CD14-positive monocyte (primary cell): ENCODE data around the gene FBXL15. TPM values are rescaled to one million over a fixed set of nuclear protein-coding genes. Genes with fewer than 3 reads are reported as not detected.

Source experiments
- DNase-seq, 3 donors: peaks; one replicate each; pipeline ENCODE4 v3.0.0-alpha.2; 2011 to 2022
- H2AFZ ChIP-seq: 2 replicates; pipeline ENCODE4 v1.6.0; 2012; ENCODE audit warnings: mild to moderate bottlenecking, low read depth, low read length, inconsistent platforms; ENCODE audit not compliant: insufficient read depth, poor library complexity, severe bottlenecking
- H3K27ac ChIP-seq, 2 donors: 1 replicate in 1 of 2; 2 replicates in 1 of 2; pipeline ENCODE4 v1.5.1; 2012 to 2013; ENCODE audit warnings: low read length in 2 of 2, control low read depth in 1 of 2, inconsistent platforms in 1 of 2, low read depth in 1 of 2, mild to moderate bottlenecking in 1 of 2
- H3K27me3 ChIP-seq, 2 donors: one replicate each; pipeline versions ENCODE4 v1.6.0 to v1.6.1; 2011 to 2013; ENCODE audit warnings: low read length in 2 of 2; ENCODE audit not compliant: control insufficient read depth in 2 of 2, insufficient read depth in 2 of 2
- H3K36me3 ChIP-seq, 2 donors: replicated peaks in 1 of 2; 1 replicate in 1 of 2; 2 replicates in 1 of 2; pipeline versions ENCODE4 v1.5.1 to v1.6.1; 2012 to 2013; ENCODE audit warnings: low read length in 2 of 2, control low read depth in 1 of 2, inconsistent platforms in 1 of 2, mild to moderate bottlenecking in 1 of 2; ENCODE audit not compliant: insufficient read depth in 2 of 2, control insufficient read depth in 1 of 2
- H3K4me1 ChIP-seq, 2 donors: 1 replicate in 1 of 2; 2 replicates in 1 of 2; pipeline versions ENCODE4 v1.5.1 to v1.6.1; 2012 to 2013; ENCODE audit warnings: low read length in 2 of 2, control low read depth in 1 of 2, inconsistent platforms in 1 of 2, mild to moderate bottlenecking in 1 of 2, moderate library complexity in 1 of 2; ENCODE audit not compliant: insufficient read depth in 2 of 2, control insufficient read depth in 1 of 2
- H3K4me2 ChIP-seq: replicated peaks from 2 replicates; pipeline ENCODE3; 2012; ENCODE audit warnings: low read length, moderate library complexity, mild to moderate bottlenecking; ENCODE audit not compliant: poor library complexity, severe bottlenecking; ENCODE audit errors: extremely low read depth
- H3K4me3 ChIP-seq, 3 experiments: fragments of 200-600 bp in 1 of 3; sonication (generic) in 1 of 3; replicated peaks in 1 of 3; 1 replicate in 2 of 3; 2 replicates in 1 of 3; pipeline ENCODE4 v1.5.1; 2011 to 2013; ENCODE audit warnings: low read length in 3 of 3, mild to moderate bottlenecking in 3 of 3, control low read depth in 2 of 3, low read depth in 2 of 3, inconsistent platforms in 1 of 3, moderate library complexity in 1 of 3
- H3K79me2 ChIP-seq: 2 replicates; pipeline ENCODE4 v1.6.0; 2012; ENCODE audit warnings: mild to moderate bottlenecking, control low read depth, inconsistent platforms, low read length, moderate library complexity; ENCODE audit not compliant: insufficient read depth
- H3K9ac ChIP-seq: 2 replicates; pipeline ENCODE4 v1.6.0; 2017; ENCODE audit warnings: low read length, mild to moderate bottlenecking; ENCODE audit not compliant: insufficient read depth, poor library complexity, severe bottlenecking
- H3K9me3 ChIP-seq, 2 donors: replicated peaks in 1 of 2; 1 replicate in 1 of 2; 2 replicates in 1 of 2; pipeline versions ENCODE4 v1.5.1 to v1.6.1; 2012 to 2013; ENCODE audit warnings: low read length in 2 of 2, control low read depth in 1 of 2; ENCODE audit not compliant: control insufficient read depth in 1 of 2, insufficient read depth in 1 of 2
- H4K20me1 ChIP-seq: 2 replicates; pipeline ENCODE4 v1.6.0; 2012; ENCODE audit warnings: mild to moderate bottlenecking, low read length, control low read depth, moderate library complexity; ENCODE audit not compliant: insufficient read depth
- H3K27ac Mint-ChIP-seq, 7 donors: one replicate each; pipeline ENCODE4 v1.8.0; 2020; ENCODE audit warnings: mild to moderate bottlenecking in 7 of 7, mixed read lengths in 7 of 7, moderate library complexity in 6 of 7, inconsistent platforms in 2 of 7
- H3K27me3 Mint-ChIP-seq, 3 donors: one replicate each; pipeline ENCODE4 v1.8.0; 2021 to 2022; ENCODE audit warnings: low read depth in 3 of 3, mild to moderate bottlenecking in 3 of 3, mixed read lengths in 3 of 3, moderate library complexity in 3 of 3, inconsistent platforms in 1 of 3
- H3K36me3 Mint-ChIP-seq, 2 donors: one replicate each; pipeline ENCODE4 v1.8.0; 2020; ENCODE audit warnings: mixed read lengths in 2 of 2, inconsistent platforms in 1 of 2, mild to moderate bottlenecking in 1 of 2
- H3K4me1 Mint-ChIP-seq: one replicate; pipeline ENCODE4 v1.8.0; 2020; ENCODE audit warnings: mild to moderate bottlenecking, mixed read lengths
- H3K4me3 Mint-ChIP-seq, 2 donors: one replicate each; pipeline ENCODE4 v1.8.0; 2020; ENCODE audit warnings: mild to moderate bottlenecking in 2 of 2, mixed read lengths in 2 of 2, moderate library complexity in 1 of 2
- H3K9me3 Mint-ChIP-seq, 7 donors: one replicate each; pipeline ENCODE4 v1.8.0; 2020 to 2022; ENCODE audit warnings: mixed read lengths in 7 of 7, mild to moderate bottlenecking in 6 of 7, moderate library complexity in 6 of 7, inconsistent platforms in 2 of 7
- whole genome bisulfite sequencing: methylation state at CpG from one replicate; pipeline ENCODE4 v1.1.5; 2013; ENCODE audit warnings: missing lambda C conversion rate; ENCODE audit not compliant: insufficient coverage; 5-methylcytosine and 5-hydroxymethylcytosine counted together
- intact Hi-C, 2 donors: fragments of 100-400 bp; cut with micrococcal nuclease; formaldehyde crosslinking; loops; one replicate each; pipeline versions ENCODE4 v1.15.0 to v1.15.1; 2023
- polyA plus RNA-seq, 3 donors: library from polyadenylated mRNA; depleted of rRNA in 1 of 3; unstranded in 2 of 3; stranded (reverse) in 1 of 3; fragments of 300-500 nt in 2 of 3; fragments of >200 nt in 1 of 3; fragmentation: Illumina TruSeq in 2 of 3; gene quantifications; 1 replicate in 2 of 3; 2 replicates in 1 of 3; pipeline ENCODE4 v1.2.3, GENCODE V29; 2012 to 2021
- TF ChIP-seq, protein P1 (sequence below): fragments of 200-600 bp; IDR thresholded peaks from one replicate; pipeline ENCODE4 v1.8.0; 2022; ENCODE audit warnings: antibody characterized with exemption, mild to moderate bottlenecking

Gene FBXL15
- polyA plus RNA-seq, 3 donors: 16.0 to 36.3 (median 25.5) TPM

DNA sequence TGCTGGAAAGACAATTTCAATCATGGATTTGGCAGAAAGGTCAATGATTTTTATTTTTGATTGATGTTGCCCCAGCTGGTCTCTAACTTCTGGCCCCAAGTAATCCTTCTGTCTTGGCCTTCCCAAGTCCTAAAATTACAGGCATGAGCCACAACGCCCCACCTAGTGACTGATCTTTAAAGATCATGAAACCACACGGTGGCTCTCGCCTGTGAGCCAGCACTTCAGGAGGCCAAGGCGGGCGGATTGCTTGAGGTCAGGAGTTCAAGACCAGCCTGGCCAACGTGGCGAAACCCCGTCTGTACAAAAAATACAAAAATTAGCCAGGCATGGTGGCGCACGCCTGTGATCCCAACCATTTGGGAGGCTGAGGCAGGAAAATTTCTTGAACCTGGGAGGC is 43.3 kb downstream of the FBXL15 start:
- no peak overlapping the region for H3K4me3 Mint-ChIP-seq
- no peaks in the 10 kb centered on the region for H3K9me3 Mint-ChIP-seq
- no peaks in the 10 kb centered on the region for H4K20me1 ChIP-seq
- no peaks in the 10 kb centered on the region for H3K9me3 ChIP-seq
- H3K4me3 ChIP-seq: no peak overlapping the region
- DNase-seq: no peak
- H2AFZ ChIP-seq: no peak overlapping the region
- H3K4me1 ChIP-seq: peaks cover 38 to 48% of the 10 kb centered on the region in 2 donors
- no peak overlapping the region for H3K9ac ChIP-seq
- H3K27me3 ChIP-seq: peaks cover 0 to 3% of the 10 kb centered on the region in 2 donors
- intact Hi-C loops: loop anchor here (5.0 kb wide), 2 partner anchors 38 to 42 kb away; partner anchors contain the start of genes ACTR1A (in 1 of the 2), FBXL15 (in 1 of the 2) and SUFU (in 1 of the 2)
- no peak overlapping the region for H3K4me2 ChIP-seq
- H3K79me2 ChIP-seq: no peaks in the 10 kb centered on the region
- H3K36me3 Mint-ChIP-seq: peaks cover 8 to 10% of the 10 kb centered on the region in 2 donors
- H3K4me1 Mint-ChIP-seq: peaks cover 48% of the 10 kb centered on the region
- TF ChIP-seq, protein P1, sequence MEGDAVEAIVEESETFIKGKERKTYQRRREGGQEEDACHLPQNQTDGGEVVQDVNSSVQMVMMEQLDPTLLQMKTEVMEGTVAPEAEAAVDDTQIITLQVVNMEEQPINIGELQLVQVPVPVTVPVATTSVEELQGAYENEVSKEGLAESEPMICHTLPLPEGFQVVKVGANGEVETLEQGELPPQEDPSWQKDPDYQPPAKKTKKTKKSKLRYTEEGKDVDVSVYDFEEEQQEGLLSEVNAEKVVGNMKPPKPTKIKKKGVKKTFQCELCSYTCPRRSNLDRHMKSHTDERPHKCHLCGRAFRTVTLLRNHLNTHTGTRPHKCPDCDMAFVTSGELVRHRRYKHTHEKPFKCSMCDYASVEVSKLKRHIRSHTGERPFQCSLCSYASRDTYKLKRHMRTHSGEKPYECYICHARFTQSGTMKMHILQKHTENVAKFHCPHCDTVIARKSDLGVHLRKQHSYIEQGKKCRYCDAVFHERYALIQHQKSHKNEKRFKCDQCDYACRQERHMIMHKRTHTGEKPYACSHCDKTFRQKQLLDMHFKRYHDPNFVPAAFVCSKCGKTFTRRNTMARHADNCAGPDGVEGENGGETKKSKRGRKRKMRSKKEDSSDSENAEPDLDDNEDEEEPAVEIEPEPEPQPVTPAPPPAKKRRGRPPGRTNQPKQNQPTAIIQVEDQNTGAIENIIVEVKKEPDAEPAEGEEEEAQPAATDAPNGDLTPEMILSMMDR: no peak
- H3K27ac ChIP-seq: no peak overlapping the region
- no peak overlapping the region for H3K27ac Mint-ChIP-seq
- peaks cover 4 to 10% (median 9%) of the 10 kb centered on the region in 3 donors for H3K27me3 Mint-ChIP-seq
- H3K36me3 ChIP-seq: no peaks in the 10 kb centered on the region
- 91% methylated on average over 7 of the region's 10 CpGs for WGBS

GRCh38 chr10:102465466-102465865 is 44.8 kb downstream of the FBXL15 start:
- peak in 1 of 3 donors; percentile 2 for DNase-seq
- Histone ChIP-seq H2AFZ (no peak overlapping the region), H3K9ac (no peak overlapping the region), H3K4me3 (no peak overlapping the region), H3K79me2 (no peaks in the 10 kb centered on the region), H4K20me1 (no peaks in the 10 kb centered on the region), H3K36me3 (no peaks in the 10 kb centered on the region), H3K4me1 (peaks cover 51 to 63% of the 10 kb centered on the region in 2 donors), H3K4me2 (no peak overlapping the region), H3K27me3 (peaks cover 0 to 3% of the 10 kb centered on the region in 2 donors), H3K9me3 (no peaks in the 10 kb centered on the region), H3K27ac (no peak overlapping the region)
- peaks cover 63% of the 10 kb centered on the region for H3K4me1 Mint-ChIP-seq
- H3K4me3 Mint-ChIP-seq: no peak overlapping the region
- no peaks in the 10 kb centered on the region for H3K9me3 Mint-ChIP-seq
- intact Hi-C loops: no loop called here
- TF ChIP-seq, protein P1: no peak
- H3K27ac Mint-ChIP-seq: no peak overlapping the region
- peaks cover 7 to 10% (median 10%) of the 10 kb centered on the region in 3 donors for H3K27me3 Mint-ChIP-seq
- WGBS: 100% methylated on average over 1 of the region's 3 CpGs
- peaks cover 11% of the 10 kb centered on the region in 2 donors for H3K36me3 Mint-ChIP-seq
